ENCODE measurements around the gene UTS2R.
"Not testable (repeated sequence)": the region's sequence is repeated elsewhere in the genome, so short reads cannot be mapped to it uniquely, and the experiment has no call there.

UTS2R gene

DNA sequence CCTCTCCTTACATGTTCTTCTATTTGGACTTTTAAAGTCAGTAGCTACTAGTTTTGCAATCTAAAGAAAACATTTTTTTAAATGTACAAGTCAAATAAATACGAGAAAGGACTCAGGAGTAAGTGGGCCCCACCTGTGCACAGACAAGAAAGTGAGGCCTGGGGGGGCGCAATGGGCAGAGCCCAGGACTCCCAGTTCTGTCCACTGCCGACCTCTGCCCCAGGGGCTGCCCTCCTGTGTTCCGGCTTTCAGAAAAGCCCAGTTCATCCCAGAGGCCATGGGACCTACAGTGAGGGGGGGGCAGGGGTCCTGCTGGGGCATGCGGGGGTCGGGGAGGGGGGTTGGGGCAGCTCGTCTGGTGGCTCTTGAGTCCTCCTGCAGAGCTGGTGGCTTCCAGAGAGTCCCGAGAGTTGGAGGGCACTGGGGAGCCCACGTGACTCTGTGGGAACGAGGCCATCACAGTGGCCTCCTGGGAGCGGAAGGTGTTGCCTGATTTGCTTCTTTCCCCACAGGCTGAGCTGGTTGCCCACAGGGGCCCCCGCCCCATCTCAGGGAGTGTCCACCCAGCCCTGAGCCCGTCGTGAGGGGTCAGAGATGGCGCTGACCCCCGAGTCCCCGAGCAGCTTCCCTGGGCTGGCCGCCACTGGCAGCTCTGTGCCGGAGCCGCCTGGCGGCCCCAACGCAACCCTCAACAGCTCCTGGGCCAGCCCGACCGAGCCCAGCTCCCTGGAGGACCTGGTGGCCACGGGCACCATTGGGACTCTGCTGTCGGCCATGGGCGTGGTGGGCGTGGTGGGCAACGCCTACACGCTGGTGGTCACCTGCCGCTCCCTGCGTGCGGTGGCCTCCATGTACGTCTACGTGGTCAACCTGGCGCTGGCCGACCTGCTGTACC is 2.4 kb downstream of the UTS2R start:
- no peak for DNase-seq (ENCODE audit: low read depth)
- no peak overlapping the region for H3K4me3 ChIP-seq (ENCODE audit: low read depth, low read length)
- TF ChIP-seq, protein P1, sequence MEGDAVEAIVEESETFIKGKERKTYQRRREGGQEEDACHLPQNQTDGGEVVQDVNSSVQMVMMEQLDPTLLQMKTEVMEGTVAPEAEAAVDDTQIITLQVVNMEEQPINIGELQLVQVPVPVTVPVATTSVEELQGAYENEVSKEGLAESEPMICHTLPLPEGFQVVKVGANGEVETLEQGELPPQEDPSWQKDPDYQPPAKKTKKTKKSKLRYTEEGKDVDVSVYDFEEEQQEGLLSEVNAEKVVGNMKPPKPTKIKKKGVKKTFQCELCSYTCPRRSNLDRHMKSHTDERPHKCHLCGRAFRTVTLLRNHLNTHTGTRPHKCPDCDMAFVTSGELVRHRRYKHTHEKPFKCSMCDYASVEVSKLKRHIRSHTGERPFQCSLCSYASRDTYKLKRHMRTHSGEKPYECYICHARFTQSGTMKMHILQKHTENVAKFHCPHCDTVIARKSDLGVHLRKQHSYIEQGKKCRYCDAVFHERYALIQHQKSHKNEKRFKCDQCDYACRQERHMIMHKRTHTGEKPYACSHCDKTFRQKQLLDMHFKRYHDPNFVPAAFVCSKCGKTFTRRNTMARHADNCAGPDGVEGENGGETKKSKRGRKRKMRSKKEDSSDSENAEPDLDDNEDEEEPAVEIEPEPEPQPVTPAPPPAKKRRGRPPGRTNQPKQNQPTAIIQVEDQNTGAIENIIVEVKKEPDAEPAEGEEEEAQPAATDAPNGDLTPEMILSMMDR (IDR thresholded peaks at IDR 0.05; ENCODE audit: low read depth, low read length, missing control alignments): no peak

DNA sequence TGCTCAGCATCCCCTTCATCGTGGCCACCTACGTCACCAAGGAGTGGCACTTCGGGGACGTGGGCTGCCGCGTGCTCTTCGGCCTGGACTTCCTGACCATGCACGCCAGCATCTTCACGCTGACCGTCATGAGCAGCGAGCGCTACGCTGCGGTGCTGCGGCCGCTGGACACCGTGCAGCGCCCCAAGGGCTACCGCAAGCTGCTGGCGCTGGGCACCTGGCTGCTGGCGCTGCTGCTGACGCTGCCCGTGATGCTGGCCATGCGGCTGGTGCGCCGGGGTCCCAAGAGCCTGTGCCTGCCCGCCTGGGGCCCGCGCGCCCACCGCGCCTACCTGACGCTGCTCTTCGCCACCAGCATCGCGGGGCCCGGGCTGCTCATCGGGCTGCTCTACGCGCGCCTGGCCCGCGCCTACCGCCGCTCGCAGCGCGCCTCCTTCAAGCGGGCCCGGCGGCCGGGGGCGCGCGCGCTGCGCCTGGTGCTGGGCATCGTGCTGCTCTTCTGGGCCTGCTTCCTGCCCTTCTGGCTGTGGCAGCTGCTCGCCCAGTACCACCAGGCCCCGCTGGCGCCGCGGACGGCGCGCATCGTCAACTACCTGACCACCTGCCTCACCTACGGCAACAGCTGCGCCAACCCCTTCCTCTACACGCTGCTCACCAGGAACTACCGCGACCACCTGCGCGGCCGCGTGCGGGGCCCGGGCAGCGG is 3.2 kb downstream of the UTS2R start:
- TF ChIP-seq, protein P1 (IDR thresholded peaks at IDR 0.05; ENCODE audit: low read depth, low read length, missing control alignments): no peak
- no peak for DNase-seq (ENCODE audit: low read depth)
- no peak overlapping the region for H3K4me3 ChIP-seq (ENCODE audit: low read depth, low read length)

DNA sequence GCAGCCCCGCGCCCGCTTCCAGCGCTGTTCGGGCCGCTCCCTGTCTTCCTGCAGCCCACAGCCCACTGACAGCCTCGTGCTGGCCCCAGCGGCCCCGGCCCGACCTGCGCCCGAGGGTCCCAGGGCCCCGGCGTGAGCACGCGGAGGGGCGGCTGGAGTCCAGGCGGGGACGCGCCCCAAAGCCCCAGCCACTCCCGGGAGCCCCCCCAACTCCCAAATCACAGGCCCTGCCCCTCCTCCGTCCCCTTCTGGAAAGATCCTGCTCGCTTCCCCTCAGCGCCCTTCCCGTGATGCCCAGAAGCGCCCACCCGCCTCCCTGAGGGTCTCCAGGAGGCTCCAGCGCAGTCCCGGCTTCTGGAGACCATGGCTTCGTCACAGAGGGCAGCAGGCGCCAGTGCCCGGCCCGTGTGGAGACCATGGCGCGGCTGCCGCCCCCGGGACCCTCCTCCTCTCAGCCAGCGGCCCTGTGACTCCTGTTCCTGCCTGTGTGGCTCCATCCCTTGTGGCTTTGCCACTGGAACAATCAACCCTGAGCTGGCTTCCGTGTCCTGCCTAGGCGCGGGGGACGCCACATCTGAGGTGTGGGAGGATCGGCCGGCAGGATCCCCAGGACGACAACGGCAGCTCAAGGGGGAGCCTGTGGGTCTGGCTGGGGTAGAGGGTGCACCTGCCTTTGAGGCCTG is 3.9 kb downstream of the UTS2R start:
- H3K4me3 ChIP-seq (ENCODE audit: low read depth, low read length): no peak overlapping the region
- TF ChIP-seq, protein P1 (IDR thresholded peaks at IDR 0.05; ENCODE audit: low read depth, low read length, missing control alignments): no peak
- no peak for DNase-seq (ENCODE audit: low read depth)

DNA sequence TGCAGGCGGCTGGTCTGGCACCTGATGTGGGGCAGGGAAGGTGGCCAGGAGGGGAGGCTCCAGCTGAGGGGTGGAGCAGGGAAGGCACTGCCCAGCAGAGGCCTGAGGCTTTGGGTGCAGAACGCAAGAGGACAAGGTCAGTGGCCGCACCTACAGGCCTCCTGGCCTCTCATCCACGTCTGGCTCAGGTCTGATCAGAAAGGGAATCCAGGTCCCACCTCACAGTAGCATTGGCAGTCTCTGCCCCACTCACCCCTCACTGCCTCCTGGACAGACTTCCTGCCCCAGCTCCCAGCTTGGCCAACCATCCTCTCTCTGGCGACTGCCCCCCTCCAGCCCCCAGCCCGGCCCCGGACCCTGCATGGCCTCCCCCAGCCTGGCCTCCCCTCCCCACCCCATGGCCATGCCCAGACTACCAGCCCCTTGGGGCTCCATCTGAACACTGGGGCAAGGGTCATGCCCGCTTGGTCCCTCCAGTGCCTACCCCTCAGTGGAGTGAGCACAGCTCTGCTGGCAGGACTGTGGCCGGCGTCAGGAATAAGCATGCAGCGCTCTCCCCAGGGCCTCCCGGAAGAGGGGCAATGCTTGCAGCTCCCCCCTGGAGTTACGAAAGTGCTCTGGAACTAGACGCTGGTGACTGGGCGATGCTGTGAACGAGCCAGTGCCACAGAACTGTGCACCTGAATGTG is 4.6 kb downstream of the UTS2R start:
- DNase-seq (ENCODE audit: low read depth): no peak
- no peak overlapping the region for H3K4me3 ChIP-seq (ENCODE audit: low read depth, low read length)
- TF ChIP-seq, protein P1 (IDR thresholded peaks at IDR 0.05; ENCODE audit: low read depth, low read length, missing control alignments): no peak

DNA sequence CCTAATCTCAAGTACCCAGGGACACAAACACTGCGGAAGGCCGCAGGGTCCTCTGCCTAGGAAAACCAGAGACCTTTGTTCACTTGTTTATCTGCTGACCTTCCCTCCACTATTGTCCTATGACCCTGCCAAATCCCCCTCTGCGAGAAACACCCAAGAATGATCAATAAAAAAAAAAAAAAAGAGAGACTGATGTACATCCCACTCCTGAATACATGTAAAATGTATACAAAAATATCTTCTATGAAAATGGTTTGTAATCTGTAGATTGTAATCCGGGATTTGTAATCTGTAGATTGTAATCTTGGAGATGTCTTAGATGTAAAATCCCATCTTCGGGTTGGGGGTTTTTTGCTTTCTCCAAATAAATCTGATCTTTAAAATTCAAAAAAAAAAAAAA is 5.7 kb downstream of the UTS2R start:
- H3K4me3 ChIP-seq (ENCODE audit: low read depth, low read length); DNase-seq (ENCODE audit: low read depth): not testable (repeated sequence)

DNA sequence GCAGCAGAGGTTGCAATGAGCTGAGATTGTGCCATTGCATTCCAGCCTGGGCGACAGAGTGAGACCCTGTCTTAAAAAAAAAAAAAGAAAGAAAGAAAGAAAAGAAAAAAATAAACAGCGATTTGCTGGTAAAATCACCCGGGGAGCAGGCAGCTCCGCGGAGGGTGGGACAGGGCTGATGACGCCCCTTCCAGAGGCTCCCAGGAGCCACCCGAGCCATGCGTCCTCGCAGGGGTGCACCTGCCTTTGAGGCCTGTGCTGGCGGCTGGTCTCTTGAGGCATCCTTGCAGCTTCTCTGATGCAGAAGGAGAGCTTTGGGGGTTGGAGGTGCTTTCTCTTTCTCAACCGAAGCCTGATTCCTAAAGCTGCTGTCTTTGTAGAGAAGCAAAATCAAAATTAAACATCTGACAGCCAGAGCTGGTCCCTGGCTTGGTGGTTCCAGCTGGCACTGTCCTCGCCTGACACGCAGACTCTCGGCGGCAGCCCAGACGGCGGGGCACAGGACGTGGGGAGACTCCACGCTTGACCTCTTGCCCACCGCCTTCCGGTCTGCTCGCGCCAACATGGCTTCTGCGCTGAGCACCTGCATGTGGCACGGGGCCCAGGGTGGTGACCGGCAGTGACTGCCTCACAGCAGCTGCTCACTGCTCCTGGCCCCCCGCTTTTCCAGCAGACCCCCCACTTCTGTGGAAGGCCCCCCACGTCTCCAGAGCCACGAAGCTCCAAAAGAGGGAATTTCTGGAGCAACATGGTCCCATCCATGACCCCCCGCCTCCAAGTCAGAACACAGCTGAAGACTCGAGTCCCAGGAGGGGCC is 6.6 kb downstream of the UTS2R start:
- H3K4me3 ChIP-seq (ENCODE audit: low read depth, low read length): no peak overlapping the region
- no peak for DNase-seq (ENCODE audit: low read depth)
- TF ChIP-seq, protein P1 (IDR thresholded peaks at IDR 0.05; ENCODE audit: low read depth, low read length, missing control alignments): no peak
